HCEC 1CT (cell line): ENCODE results near the gene HMCN2.

Experiments used
- DNase-seq: peaks from one replicate; pipeline ENCODE4 v3.0.0-alpha.2; 2017

HMCN2 gene

DNA sequence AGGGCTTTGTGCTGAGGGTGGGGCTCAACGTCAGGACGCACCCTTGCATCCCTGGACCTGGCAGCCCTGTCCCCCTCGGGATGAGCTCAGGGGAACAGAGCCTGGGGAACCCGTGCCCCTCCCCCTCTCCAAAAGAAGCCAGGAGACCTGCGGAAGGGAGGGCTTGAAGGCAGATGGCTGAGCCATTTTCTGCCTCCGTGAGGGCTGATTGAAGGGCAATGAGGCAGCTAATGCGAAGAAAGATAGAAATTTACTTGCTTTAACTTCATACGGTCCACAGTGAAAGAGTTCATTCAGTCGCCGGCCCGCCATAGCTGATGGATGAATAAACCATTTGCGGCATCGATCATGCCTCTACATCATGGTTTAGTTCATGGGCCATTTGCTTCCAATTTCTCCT, 208.0 kb downstream of the HMCN2 start:
- DNase-seq: no peak

DNA sequence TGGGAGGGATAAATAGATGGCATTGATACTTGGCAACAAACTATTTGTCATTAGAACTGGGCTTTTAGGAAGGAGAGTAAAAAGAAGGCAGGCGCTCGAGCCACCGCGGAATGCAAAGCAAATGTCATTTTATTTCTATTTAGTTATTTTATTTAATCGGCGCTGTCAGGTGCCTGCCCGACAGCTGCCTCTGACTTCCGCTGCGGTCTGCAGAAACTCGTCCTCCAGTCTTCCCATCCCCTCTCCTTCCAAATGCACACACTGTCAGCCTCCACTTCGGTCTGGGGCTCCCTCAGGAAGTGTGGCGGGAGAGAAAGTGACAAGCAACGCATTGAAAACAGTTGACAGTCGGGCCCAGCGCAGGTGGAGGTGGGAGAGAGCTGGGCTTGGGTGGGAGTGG, 208.5 kb downstream of the HMCN2 start:
- DNase-seq: no peak

DNA sequence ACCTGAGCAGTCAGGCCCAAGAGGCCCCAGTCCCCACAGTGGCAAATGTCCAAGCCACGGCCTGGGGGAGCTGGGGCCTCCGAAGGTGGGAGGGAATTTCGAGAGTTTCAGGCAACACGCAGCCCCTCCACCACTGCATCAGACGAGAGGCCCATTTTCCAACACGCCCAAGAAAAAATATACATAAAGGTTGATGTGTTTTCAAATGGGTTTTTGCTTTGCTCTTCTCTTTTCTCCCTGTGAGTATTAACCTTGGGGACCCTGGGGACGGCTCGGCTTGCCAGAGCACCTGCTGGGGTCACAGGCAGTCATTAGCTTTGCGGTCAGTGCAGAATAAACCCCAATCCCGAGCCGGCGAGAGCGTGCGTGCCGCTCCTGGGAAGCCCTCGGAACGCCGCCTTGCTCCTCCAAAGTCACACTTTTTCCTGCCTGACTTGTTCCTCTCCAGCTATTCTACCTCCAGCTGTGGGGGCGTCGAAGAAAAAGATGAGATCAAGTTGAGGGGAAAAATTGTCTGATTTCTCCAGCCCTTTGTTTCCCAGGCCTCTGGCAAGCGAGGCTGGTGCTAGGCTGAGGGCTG, 210.7 kb downstream of the HMCN2 start:
- DNase-seq: no peak

DNA sequence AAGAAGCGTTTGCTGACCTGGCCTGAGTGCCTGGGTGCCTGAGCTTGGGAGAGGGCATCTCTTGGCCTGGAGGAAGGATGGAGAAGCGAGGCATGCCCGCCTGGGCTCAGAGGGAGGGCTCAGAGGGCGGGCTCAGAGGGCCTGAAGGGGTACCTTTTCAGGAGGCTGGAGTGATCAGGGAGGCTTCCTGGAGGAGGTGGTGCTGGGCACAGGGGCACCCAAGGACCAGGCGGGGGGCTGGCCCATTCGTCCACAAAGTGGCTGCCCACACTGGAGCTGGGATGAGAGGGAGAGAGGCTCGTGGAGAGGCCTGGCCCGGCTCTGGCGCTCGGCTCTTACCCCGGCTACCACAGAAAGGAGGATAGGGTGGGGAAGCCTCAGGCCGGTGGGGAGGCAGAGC, 212.0 kb downstream of the HMCN2 start:
- DNase-seq: no peak

DNA sequence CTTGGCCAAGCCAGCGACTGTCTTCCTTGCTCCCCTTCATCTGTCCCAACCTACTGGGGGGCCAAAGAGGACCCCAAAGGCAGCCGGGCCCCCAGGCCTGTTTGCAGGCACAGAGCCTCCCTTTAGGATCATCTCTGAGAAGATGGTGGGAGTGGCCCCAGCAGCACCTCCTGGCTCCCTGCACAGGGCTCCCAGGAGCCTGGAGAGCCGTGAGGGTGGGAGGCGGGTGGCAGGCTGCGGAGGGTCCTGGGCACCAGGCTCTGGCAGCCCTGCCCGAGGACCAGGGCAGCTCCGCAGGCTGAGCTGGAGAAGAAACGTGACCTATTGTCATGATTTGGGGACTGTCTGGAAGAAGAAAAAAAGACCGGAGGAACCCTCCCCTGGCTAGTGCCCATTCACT, 212.6 kb downstream of the HMCN2 start:
- DNase-seq: no peak

DNA sequence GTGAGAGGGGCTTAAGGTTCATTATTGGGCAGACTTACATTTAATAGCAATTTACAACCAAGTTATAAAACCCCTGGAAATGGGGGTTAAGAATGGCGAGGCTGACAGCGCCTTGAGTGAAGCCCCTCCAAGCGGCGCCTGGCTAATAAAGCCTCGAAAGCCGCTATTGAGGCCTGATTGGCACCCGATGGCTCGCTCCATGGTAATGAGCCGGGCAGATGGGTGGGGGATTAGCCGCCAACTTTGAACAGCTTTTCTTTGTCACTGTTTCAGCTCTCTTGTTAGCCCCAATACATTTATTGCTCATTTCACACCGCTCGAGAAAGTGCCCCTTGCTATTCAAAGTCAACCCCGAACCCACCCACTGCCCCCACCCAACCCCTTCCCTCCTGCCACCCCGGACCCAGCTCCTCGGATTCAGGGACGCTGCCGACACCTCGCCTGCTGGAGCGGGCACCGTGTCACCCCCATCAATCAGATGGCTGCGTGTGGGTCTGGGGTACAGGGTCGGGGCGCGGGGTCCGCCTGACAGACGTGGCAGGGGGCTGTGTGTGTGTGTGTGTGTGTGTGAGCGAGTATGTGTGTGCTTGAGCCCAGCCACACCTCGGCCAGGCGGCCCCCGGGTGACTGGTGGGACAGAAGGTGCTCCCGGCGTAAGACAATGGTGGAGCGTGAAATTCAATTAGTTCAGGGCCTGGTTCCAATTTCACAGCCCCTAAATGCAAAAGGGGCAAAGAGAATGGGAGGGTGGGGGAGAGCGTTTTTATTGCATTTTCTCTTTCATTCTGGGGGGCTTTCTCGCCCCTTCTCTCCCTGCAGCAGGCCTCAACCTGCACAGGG, 213.4 kb downstream of the HMCN2 start:
- DNase-seq: no peak

DNA sequence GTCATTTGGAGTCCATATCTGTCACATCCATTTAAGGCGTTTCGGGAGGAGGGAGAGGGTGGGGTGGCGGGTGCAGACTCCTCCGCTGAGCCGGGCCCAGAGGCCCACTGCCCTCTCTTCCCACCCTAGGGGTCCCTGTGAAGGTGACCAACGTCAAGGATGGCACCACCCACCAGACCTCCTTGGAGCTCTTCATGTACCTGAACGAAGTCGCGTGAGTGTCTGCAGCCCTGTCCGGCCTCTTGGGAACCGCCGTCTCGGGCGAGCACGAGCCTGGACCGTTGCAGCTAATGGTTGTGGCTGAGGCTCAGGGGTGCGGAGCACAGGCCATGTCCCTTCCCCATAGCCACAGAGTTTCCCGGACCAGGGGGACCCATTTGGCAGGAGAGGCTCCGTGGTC, 214.0 kb downstream of the HMCN2 start:
- DNase-seq: no peak

DNA sequence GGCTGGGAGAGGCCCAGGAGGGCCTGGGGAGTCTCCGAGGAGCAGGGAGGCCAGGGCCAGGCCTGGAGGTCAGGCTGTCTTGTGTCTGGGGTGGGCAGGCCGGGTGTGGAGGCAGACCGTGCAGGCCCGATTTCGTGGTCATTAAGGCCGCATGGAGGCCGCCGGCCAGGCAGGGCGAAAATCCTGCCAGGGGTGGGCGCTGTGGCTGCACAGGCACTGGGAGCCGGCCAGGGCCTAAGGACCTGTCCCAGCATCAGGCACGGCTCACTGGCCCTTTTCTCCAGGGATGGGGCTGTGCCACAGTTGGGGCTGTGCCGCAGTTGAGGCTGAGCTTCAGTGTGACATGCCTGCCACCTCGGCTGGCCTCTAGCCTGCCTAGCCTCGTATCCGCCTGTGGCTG, 215.1 kb downstream of the HMCN2 start:
- no peak for DNase-seq

DNA sequence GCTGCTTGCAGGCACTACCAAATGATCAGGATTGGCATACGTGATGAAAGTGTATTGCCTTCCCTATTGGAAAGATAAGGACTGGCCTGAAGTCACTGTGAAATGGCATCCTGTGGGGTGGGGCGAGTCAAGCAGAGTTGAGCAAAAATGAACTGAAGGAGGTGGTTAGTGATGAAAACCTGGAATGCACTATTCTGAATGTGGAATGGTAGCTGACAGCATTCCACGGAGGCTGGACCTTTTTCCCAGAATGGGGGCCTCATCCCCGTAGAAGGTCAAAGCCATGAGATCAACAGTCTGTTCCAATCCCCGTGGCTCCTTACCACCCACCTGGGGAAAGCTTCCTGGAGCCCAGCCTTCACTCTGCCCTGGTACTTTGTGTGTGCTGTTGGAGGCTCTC, 216.9 kb downstream of the HMCN2 start:
- DNase-seq: no peak

DNA sequence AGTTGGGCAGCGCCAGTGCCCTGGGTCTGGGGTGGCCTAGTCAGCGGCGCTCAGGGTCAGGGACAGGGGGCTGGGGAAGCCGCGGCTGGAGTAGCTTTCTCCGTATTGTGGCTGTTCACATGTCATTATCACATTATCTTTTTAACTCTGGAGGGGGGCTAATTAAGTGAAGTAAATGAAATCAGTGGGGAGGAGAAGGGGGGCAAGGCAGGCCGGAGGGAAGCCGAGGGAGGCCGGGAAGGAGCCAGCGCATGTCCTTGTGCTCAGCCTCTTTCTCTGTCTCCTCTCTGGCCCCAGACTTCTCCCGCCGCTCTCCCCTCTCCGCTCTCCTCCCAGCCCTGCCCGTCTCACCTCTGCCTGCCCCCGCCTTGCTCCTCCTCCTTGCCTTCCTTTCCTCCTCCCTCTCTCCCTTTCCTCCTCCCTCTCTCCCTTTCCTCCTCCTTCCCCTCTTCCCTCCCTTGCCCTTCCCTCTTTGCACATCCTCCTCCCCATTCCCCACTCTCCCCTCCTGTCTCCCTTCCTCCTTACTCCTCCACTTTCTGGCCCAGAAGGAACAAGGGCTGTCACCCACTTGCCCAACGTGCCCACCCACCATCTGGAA, 217.9 kb downstream of the HMCN2 start:
- DNase-seq: no peak
